Stimulated activated CD4-positive, alpha-beta T cell treated with anti-CD3 and anti-CD28 coated beads, Interleukin-2, amount 100 ng/mL, for 4 hours (primary cell): Measurements from ENCODE around the gene TENT5C.

Source experiments
- DNase-seq: peaks from one replicate; pipeline ENCODE4 v3.0.0-alpha.2; 2020; ENCODE audit warnings: low read depth

The TENT5C gene

GRCh38 chr1:117592155-117592554 is 13.7 kb upstream of the TENT5C start:
- DNase-seq, result no peak

- DNase-seq, result no peak
Measured at GRCh38 chr1:117594261-117594990, 11.4 kb upstream of the TENT5C start.

GRCh38 chr1:117596023-117596720 is 9.7 kb upstream of the TENT5C start:
- no peak for DNase-seq

DNA sequence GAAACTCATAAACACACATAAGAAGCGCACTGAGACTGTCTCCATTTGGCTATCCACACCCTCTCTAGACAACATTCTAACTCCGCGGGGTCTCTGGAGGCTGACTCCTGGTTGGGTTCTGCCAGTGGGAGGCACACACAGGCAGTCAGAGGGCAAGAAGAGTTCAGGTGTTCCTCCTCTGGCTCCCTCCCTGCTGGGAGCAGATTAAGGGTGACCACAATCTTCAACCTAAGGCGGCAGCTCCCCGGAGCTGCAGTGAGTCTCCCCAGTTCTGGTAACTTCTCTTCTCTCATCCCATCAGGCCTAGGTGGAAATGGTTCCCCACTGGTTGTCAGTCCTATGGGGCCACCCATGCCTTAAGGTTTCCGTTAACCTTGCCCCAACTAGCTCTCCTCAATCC is 7.4 kb upstream of the TENT5C start:
- no peak for DNase-seq

GRCh38 chr1:117599286-117600221 is 6.3 kb upstream of the TENT5C start:
- DNase-seq, result no peak

DNA sequence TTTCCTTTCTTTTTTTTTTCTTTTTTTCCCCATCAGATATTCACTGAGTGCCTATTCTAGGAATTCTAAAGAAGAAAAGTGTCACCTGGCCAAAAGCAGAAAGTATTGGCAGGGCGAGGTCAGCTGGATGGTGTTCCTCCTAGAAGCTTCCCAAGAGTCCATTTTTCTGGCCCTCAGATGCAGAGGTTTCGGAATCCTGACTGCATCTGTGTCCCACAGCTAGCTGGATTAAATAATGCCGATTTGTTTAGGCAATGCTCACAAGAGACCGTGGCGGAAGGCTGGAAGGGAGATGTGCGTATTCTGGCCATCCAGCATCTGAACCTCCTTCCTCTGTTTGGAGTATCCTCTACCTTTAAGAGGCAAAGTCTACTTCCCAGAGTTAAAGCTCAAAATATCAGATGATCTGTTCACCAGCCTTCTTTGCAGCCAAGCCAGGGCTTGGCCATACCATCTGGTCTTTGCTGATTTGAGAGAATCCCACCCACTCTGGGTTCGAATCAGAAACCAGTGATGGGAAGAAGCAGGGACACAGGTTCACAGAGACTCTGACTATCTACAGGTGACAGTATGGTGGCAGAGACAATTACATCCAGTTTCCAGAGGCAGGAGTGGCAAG is 5.4 kb upstream of the TENT5C start:
- DNase-seq, result no peak

DNA sequence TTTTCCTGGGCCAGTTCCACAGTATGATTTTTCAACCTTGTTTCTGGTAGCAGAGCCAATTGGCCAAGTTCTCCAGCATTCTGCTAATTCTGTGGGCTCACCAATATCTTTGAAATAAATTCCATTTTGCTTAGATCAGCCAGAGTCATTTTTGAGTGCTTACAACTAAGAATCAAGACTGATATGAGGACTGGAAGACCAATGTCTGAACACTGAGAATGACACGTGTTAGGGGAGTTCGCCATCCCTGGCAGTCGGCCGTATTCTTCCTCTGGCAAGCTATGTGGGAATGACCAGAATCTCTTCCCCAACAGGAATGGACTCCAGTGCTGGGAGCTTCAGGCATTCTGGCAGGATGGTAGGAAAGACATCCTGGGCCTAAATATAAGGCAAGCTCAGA is 4.9 kb upstream of the TENT5C start:
- no peak for DNase-seq

DNA sequence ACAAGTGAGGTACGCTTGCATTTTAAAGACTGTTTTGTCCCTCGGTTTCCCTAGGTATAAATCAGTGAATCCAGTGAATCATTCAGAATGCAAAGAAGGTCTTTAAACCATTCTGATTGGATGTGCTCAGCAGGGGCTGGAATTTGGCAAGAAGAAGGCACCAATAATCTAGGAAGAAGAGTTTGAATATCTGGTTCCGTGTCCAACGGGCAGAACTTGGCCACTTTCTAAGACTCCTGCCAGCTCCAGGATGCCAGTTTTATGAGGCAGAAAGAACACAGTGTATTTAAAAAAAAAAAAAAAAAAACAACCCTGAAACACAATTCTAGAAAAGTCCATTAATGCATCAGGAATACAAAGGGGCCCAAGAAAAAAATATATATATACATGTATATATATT is 3.0 kb upstream of the TENT5C start:
- no peak for DNase-seq

DNA sequence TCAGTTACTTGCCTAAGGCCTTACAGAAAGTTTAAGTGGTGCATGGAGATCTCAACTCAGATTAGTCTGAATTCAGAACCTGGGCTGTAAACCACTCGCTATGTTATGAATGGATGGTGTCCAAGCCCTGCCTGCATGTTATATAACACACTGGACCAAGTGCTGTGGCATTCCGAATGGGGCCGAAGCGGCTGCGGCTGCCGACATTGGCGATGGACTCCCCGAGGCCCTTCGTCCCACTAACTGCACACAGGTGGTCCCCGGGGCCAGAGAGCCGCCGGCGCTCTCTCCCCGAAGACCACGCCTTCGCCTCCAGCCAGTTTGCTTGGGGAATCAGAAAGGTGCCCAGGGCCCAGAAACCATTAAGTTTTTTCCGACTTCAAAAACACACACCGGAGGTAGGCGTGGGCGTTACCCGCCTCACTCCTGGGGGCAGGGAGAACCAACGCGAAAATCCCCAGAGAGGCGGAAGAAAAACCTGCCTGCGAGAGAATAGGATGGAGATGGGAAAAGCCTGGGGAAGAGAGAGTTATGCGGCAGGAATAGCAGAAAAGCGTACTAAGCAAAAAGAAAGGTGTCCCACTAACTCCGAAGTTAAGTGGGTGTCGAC is 579 bp upstream of the TENT5C start:
- no peak for DNase-seq

- peak; percentile 38 for DNase-seq
Measured at GRCh38 chr1:117606649-117607430, 992 bp downstream of the TENT5C start.

DNA sequence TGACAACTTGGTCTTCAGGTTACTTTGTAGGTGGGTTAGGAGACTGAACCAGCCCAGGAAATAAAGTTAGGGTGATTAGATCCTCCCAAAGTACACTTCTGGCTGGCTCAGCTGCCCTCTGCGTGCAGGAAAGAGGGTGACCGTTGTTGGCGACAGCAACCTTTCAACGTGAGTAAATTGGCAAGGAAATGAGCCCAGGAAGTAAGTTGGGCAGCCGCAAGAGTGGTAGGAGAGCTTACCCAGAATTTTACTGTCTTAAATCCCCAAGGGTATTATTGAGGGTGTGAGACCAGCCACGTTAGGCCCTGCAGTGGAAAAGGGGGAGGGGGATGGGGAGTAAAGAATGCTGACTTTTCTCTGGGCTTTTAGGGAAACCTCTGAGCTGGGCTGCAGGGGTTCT is 1.6 kb downstream of the TENT5C start:
- peak; percentile 11 for DNase-seq

DNA sequence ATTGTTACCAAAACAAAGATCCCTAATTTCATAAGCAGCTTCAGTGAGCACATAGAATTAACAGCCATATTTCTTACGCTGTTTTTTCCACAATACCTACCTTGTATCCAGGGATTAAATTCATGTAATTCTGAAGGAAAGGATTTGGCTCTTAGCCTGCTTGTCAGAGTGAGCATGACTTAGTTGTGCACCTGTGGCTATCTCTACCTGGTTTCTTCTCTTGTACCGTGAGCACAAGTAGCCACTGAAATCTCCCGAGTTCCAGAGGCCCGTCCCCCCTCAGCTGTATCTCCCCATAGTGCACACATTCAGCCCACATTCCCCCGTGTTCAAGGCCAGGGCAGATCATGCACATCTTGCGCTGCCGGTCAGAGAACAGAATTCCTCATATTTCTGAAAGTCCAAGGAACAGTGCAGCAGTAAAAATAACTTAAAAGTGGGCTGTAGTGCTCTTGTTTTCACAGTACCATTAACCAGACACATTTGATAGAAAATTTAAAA is 2.3 kb downstream of the TENT5C start:
- DNase-seq, result no peak

GRCh38 chr1:117608758-117609157 is 2.9 kb downstream of the TENT5C start:
- no peak for DNase-seq

GRCh38 chr1:117609471-117609911 is 3.6 kb downstream of the TENT5C start:
- no peak for DNase-seq

GRCh38 chr1:117610036-117610435 is 4.2 kb downstream of the TENT5C start:
- DNase-seq, result no peak

DNA sequence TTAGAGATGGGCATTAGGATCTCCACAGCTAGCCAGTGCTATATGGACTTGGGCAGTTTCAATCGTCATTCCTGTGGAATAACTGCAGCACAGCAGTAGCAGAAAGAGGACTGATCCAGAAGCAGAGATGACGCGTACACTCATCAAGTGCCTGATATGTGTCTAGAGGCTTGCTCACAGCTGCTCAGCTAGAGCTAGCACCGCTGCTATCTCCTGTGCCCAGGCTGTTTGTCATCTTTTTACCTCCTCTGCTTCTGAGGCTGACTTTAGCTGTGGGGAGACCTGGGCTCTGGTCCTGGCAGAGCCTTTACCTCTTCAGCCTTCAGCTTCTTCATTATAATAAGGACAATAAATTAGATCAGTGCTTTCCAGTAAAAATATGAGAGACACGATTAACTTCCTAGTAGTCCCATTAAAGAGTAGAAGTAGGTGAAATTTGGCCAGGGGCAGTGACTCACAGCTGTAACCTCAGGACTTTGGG is 5.3 kb downstream of the TENT5C start:
- DNase-seq, result no peak

GRCh38 chr1:117611894-117612483 is 6.1 kb downstream of the TENT5C start:
- no peak for DNase-seq

DNA sequence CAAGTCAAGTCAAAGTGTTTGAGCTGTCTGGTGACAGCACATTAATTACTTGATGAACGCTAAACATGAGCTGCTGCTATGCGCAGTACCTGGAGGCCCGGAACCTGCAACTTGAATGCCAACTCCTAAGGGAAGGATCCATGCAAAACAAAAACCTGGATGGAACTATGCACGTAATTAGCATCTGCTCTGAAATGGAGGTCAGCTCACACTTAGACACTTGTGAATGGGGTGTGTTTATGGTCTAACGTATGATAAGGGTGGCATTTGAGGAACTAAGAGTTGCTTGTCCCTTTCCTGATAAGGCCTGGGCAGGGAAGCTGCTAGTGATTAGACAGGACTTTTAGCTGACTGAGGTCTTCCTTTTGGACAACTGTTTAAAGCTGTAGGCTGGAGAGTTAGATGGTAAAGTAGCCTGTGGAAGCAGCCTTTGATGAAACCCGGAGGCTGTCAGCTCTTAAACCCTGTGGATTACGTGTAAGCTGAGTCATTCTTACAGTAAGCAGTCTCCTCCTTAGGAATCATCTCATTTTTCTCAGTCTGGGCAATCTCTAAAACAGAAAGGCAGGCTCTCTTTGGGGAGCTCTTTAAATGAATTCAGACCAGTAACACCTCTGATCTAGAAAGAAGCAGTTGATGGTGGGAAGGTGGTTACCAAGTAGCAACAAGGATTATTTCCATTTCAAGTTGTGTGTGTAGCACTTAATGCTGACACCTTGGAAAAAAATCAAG is 6.8 kb downstream of the TENT5C start:
- DNase-seq, result no peak

DNA sequence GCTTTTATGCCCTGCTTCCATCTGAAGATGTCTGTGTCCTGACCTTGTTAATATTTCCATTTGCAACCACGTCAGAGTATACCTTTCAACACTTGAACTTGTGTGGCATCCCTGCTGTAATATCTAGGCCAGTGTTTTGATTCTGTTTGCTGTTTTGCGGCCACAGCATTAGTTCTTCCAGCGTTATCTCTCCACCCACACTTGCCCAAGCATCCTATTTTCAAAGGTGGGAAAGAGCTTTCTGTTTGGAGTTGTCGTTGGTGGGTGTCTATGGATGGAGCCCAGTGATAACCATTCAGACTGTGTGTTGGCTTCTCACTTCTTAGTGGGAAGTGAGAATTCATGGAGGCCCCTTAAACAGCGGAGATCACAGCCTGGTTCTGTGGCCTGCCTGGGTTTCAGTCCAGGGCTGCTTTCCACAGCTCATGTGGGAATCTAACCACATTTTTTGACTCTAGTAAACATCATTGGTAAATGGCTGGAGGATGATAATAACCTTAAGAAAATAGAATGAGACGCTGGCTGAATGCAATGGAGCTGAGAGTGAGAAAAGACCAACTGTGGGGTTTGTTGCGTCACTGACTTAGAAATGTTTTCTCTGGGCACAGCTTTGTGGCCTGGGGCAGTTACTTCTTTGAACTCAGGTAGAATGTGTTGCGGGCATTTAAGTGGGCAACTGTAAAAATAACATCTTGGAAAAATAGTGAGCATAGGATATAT is 7.6 kb downstream of the TENT5C start:
- no peak for DNase-seq
